ENCODE measurements around the gene GALNT10.

DNA sequence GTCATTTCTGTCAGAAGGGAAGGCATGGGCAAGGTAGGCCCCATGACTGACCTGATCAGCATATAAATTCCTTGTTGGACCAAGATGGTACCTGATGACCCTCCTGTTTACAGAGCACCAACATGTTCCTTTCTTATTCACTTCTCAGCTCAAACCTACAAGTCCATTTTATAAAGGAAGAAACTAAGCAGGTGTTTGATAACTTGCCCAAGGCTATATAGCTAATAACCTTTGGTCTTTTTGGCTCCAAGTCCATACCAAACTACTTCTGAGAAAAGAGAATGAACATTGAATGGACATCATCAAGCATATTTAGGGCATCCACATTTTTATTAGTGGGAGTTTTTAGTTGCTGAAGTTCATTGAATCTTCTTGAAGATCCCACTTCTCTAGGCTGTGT lies 125.2 kb downstream of the GALNT10 start:
- TF ChIP-seq, protein P1, sequence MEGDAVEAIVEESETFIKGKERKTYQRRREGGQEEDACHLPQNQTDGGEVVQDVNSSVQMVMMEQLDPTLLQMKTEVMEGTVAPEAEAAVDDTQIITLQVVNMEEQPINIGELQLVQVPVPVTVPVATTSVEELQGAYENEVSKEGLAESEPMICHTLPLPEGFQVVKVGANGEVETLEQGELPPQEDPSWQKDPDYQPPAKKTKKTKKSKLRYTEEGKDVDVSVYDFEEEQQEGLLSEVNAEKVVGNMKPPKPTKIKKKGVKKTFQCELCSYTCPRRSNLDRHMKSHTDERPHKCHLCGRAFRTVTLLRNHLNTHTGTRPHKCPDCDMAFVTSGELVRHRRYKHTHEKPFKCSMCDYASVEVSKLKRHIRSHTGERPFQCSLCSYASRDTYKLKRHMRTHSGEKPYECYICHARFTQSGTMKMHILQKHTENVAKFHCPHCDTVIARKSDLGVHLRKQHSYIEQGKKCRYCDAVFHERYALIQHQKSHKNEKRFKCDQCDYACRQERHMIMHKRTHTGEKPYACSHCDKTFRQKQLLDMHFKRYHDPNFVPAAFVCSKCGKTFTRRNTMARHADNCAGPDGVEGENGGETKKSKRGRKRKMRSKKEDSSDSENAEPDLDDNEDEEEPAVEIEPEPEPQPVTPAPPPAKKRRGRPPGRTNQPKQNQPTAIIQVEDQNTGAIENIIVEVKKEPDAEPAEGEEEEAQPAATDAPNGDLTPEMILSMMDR (IDR thresholded peaks at IDR 0.05), result no peak
- no peak for TF ChIP-seq POLR2A (IDR thresholded peaks at IDR 0.05; ENCODE audit: low read depth)
- TF ChIP-seq EP300 (IDR thresholded peaks at IDR 0.05), result no peak

All from esophagus muscularis mucosa (tissue), 4 donors.